Upper lobe of left lung (tissue), 6 donors: Measurements from ENCODE around the gene KCNG1. TPM values are rescaled to one million over a fixed set of nuclear protein-coding genes. Genes with fewer than 3 reads are reported as not detected.

Experiments
- ATAC-seq, 2 donors: fragments of 200-7000 bp; cut with Tn5 transposase; one replicate each; pipeline ENCODE4 v1.9.1; 2022; ENCODE audit warnings: mild to moderate bottlenecking in 2 of 2, moderate library complexity in 2 of 2; ENCODE audit not compliant: low FRiP score in 2 of 2
- DNase-seq, 2 donors: peaks; one replicate each; pipeline ENCODE4 v3.0.0-alpha.2; 2019 to 2020
- H3K27ac ChIP-seq, 4 donors: fragments of 200-600 bp; sonication (generic); one replicate each; pipeline ENCODE4 v1.5.1; 2016 to 2019
- H3K27me3 ChIP-seq, 4 donors: fragments of 200-600 bp; sonication (generic); one replicate each; pipeline ENCODE4 v1.5.1; 2017 to 2019
- H3K36me3 ChIP-seq, 4 donors: fragments of 200-600 bp; sonication (generic); one replicate each; pipeline ENCODE4 v1.5.1; 2016 to 2019
- H3K4me1 ChIP-seq, 4 donors: fragments of 200-600 bp; sonication (generic); one replicate each; pipeline ENCODE4 v1.5.1; 2018 to 2019
- H3K4me3 ChIP-seq, 4 donors: fragments of 200-600 bp; sonication (generic); one replicate each; pipeline ENCODE4 v1.5.1; 2017 to 2019; ENCODE audit warnings: mild to moderate bottlenecking in 2 of 4, moderate library complexity in 1 of 4
- H3K9me3 ChIP-seq, 4 donors: fragments of 200-600 bp; sonication (generic); one replicate each; pipeline ENCODE4 v1.5.1; 2018 to 2019
- CTCF ChIP-seq, 6 experiments: fragments of 450-650 bp in 4 of 6; fragments of 200-600 bp in 2 of 6; sonication (generic) in 2 of 6; IDR thresholded peaks; one replicate each; pipeline ENCODE4 v1.5.1; 2016 to 2019; ENCODE audit warnings: antibody characterized with exemption in 6 of 6
- EP300 ChIP-seq, 4 donors: sonication (generic); formaldehyde crosslinking; IDR thresholded peaks; one replicate each; pipeline ENCODE4 v1.5.1; 2017; ENCODE audit warnings: antibody characterized with exemption in 4 of 4, control low read depth in 2 of 4
- POLR2A ChIP-seq, 4 donors: fragments of 450-650 bp; IDR thresholded peaks; one replicate each; pipeline ENCODE4 v1.5.1; 2016 to 2017; ENCODE audit warnings: antibody characterized with exemption in 4 of 4, mild to moderate bottlenecking in 2 of 4
- POLR2AphosphoS5 ChIP-seq, 2 donors: sonication (generic); formaldehyde crosslinking; IDR thresholded peaks; one replicate each; pipeline ENCODE4 v1.5.1; 2017; ENCODE audit warnings: antibody characterized with exemption in 2 of 2
- WGBS, 2 donors: methylation state at CpG; one replicate each; pipeline ENCODE4 v1.1.5; 2017 to 2018; 5-methylcytosine and 5-hydroxymethylcytosine counted together
- total RNA-seq, 6 donors: library from RNA; depleted of rRNA in 4 of 6; stranded (reverse); fragments of >200 nt in 4 of 6; gene quantifications; one replicate each; pipeline versions ENCODE4 v1.1.0 to v1.2.1, GENCODE V29; 2016 to 2021
- donor health status: DM: no; HTN: no; CAD: no; lungs with moderate emphysema.
- donor health status: DM: no; HTN: yes; CAD: no; lungs with severe emphysema.

KCNG1 gene
- total RNA-seq, 6 donors from 2014 or later: 0.17 to 0.37 (median 0.25) TPM; not detected in 2

DNA sequence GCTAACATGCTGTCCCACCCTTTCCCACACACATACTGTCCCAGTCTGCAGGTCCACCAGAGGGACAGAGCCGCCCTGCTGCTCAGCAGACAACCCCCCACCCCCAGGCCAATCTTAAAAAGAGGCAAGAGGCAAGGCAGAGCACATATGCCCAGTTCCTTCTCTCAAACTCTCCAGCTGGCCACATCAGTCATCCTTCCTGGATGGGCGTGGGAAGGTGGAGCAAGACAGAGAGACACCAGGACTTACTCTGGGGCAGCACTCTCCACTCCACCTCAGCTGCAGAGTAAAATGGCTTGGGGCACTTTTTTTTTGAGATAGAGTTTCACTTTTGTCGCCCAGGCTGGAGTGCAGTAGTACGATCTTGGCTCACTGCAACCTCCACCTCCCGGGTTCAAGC is 53.5 kb downstream of the KCNG1 start:
- H3K27me3 ChIP-seq: no peaks in the 10 kb centered on the region
- WGBS, 2 donors: 78 to 81% methylated on average over 4 to 5 of the region's 5 CpGs
- no peaks in the 10 kb centered on the region for H3K4me1 ChIP-seq
- TF ChIP-seq CTCF (IDR thresholded peaks at IDR 0.05): no peak
- no peak for TF ChIP-seq POLR2AphosphoS5 (IDR thresholded peaks at IDR 0.05)
- TF ChIP-seq EP300 (IDR thresholded peaks at IDR 0.05): no peak
- TF ChIP-seq POLR2A (IDR thresholded peaks at IDR 0.05): no peak
- no peak overlapping the region for H3K27ac ChIP-seq
- DNase-seq (no peak), ATAC-seq (no peak)
- H3K9me3 ChIP-seq: no peaks in the 10 kb centered on the region
- H3K4me3 ChIP-seq: no peak overlapping the region
- H3K36me3 ChIP-seq: no peaks in the 10 kb centered on the region

- DNase-seq (no peak), ATAC-seq (no peak)
- Histone ChIP-seq H3K27ac (no peak overlapping the region), H3K9me3 (no peaks in the 10 kb centered on the region), H3K4me1 (no peaks in the 10 kb centered on the region), H3K36me3 (no peaks in the 10 kb centered on the region), H3K4me3 (no peak overlapping the region), H3K27me3 (no peaks in the 10 kb centered on the region)
- TF ChIP-seq POLR2A (IDR thresholded peaks at IDR 0.05): no peak
- TF ChIP-seq CTCF (IDR thresholded peaks at IDR 0.05): no peak
- no peak for TF ChIP-seq POLR2AphosphoS5 (IDR thresholded peaks at IDR 0.05)
- 75 to 87% methylated on average over 9 of the region's 9 CpGs for WGBS, 2 donors
Measured at GRCh38 chr20:50968289-50968688, 54.6 kb downstream of the KCNG1 start.

GRCh38 chr20:50967586-50967985 is 55.3 kb downstream of the KCNG1 start:
- Histone ChIP-seq H3K27ac (no peak overlapping the region), H3K4me3 (no peak overlapping the region), H3K27me3 (no peaks in the 10 kb centered on the region), H3K9me3 (no peaks in the 10 kb centered on the region), H3K4me1 (no peaks in the 10 kb centered on the region), H3K36me3 (peaks cover 0 to under 1% (median 0%) of the 10 kb centered on the region in 4 donors)
- 46 to 52% methylated on average over 7 of the region's 7 CpGs for WGBS, 2 donors
- DNase-seq (no peak), ATAC-seq (no peak)
- TF ChIP-seq EP300 (IDR thresholded peaks at IDR 0.05) (no peak), POLR2A (IDR thresholded peaks at IDR 0.05) (no peak), CTCF (IDR thresholded peaks at IDR 0.05) (no peak), POLR2AphosphoS5 (IDR thresholded peaks at IDR 0.05) (no peak)

DNA sequence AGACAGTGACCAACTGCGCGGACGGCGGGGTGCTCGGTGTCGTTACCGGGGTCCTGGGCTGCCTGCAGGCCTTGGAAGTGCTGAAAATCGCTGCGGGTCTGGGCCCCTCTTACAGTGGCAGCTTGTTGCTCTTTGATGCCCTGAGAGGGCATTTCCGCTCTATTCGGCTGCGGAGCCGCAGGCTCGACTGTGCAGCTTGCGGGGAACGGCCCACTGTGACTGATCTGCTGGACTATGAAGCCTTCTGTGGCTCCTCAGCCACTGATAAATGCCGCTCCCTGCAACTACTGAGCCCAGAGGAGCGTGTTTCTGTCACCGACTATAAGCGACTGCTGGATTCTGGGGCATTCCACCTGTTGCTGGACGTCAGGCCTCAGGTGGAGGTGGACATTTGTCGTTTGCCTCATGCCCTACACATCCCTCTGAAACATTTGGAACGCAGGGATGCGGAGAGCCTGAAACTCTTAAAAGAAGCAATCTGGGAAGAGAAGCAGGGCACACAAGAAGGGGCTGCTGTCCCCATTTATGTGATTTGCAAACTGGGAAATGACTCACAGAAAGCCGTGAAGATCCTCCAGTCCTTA is 63.3 kb downstream of the KCNG1 start:
- Histone ChIP-seq H3K27me3 (no peaks in the 10 kb centered on the region), H3K4me1 (peaks cover 27 to 55% (median 38%) of the 10 kb centered on the region in 4 donors), H3K9me3 (no peaks in the 10 kb centered on the region), H3K36me3 (peaks cover 0 to 16% (median 5%) of the 10 kb centered on the region in 4 donors), H3K4me3 (peak overlapping the region; percentile 88 to 96 (median 91)), H3K27ac (peak overlapping the region in 3 of 4 donors; percentile 92 to 95 (median 94))
- peak in 1 of 2 donors; percentile 23 for ATAC-seq
- WGBS, 2 donors: 68 to 93% methylated on average over 8 to 25 of the region's 25 CpGs
- TF ChIP-seq POLR2AphosphoS5 (IDR thresholded peaks at IDR 0.05) (no peak), CTCF (IDR thresholded peaks at IDR 0.05) (no peak), POLR2A (IDR thresholded peaks at IDR 0.05) (no peak), EP300 (IDR thresholded peaks at IDR 0.05) (no peak)
- DNase-seq: no peak
